TTC549 (cell line): ENCODE measurements around the gene PEX11B.

Experiments used
- FAIRE-seq: peaks from 2 replicates; lab custom pipeline; 2012; peaks lifted over from hg19 to GRCh38; lab: Jason Lieb, UNC

The PEX11B gene

DNA sequence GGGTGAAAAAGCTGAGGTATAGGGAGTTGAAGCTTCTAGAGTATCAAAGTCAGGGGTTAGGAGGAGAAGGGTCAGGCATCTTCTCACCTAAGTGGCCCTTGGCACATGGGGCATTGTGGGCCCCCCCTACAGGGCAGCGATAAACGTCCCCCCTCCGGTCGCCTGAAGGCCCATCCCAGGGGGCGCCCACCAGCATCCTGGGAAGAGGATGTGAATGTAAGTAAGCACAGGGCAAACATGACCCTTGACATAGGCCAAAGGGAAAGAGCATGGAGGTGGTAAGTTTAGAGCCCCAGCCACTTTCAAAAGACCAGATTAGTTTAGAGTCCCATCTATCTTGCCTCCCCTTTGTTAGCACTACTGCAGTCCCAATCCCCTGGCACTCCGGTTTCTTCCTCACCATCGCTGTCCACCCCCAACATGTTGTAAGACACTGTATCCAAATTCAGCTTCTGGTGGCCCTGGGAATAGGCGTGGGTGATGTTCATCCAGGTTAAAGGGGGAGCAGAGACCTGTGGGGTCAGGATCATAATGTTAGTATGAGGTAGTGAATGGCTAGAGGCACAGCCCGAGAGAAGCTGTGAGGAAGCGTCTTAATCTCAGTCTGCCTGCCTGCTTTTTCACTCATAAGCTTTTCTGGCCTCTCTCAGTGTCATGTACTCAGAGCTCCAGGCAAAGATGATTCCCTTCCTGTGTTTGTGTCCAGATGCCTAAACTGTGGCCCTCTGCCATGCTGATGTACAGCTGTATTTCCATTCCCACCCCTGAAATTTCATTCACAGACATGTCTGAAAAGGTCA lies 11.4 kb downstream of the PEX11B start:
- FAIRE-seq: no peak

DNA sequence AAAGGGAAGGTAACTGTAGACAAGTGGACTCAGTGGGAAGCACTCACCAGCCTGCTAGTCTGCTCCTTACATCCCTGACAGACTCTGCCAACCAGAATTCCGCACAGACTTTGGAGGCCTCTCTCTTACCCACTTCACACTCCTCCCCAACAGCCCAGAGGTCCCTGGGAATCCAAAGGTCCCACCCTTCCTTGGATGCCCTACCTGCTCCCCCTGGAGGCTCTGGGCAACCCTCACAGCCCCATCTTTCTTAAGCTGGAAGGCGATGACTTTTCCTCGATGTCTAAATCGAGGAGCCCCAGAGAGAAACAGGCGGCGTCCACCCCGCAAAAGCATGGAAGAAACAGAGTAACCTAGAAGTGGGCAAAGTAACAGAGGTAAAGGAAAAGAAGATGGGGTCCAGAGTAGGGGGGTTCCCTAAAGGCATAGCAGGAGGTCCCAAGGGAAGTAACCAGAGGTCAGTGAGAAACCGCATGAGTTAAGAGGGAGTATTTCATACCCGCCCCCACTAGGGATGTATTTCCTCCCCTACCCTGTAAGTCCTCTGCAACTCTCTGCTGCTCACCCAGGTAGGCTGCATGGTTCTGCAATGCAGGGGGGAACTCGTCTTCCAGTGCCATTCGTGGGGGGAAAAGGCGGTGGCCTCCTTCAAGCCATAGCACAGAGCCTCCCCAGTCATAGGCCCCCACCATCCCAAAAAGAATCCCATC lies 17.1 kb downstream of the PEX11B start:
- FAIRE-seq: no peak

DNA sequence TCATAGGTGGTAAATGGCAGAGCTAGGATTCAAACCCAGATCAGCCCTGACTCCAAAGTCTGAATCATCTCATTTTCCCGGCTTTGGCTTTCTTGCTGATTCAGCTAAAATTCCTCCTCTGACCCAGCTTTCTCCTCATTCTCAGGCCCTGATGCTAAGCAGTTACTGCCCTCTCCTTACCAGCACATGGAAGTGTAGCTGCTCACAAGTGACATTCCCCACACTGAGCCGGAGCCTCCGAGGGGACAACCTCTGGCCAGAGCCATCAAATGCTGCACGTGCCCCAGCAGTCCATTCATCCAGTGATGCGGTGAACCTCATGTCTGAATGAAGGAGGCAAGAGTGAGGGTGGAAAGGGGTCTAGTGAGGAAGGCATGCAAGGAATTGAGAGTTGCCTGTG lies 19.8 kb downstream of the PEX11B start:
- no peak for FAIRE-seq

DNA sequence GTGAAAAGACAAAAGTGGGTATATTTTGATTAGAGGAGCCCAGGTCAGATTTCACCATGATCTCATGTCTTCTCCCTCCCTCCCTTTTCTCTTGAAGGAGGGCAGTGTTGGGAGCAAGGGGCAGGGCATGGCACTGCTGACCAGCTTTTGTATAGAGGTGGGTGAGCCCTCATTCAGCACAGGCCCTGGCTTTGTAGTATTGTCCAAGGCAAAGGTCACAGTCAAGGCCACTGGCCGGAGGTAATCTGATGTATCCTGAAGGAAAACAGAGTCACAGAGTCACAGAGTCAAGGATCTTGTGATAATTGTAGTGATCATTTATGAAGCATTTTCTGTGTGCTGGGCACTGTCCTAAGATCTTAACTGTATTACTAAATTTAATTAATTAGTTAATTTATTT lies 20.5 kb downstream of the PEX11B start:
- FAIRE-seq: no peak

DNA sequence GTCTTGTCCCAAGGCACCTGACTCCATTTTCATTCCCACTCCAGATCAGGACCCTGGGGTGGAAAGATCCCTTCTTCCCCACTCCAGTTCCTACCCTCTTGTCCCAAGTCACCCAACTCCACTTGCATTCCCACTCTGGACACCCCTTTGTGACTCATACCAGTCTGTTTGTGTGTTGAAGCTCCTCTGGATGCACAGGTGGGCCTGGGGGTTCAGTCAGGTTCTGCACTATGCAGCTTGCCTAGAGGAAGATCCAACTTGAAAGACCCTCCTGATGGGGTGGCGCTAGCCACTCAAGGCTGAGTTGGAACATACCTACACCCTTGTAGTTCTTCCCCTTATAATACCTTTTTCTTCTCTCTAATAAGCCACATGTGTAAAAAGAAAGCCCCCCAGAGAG lies 23.0 kb downstream of the PEX11B start:
- FAIRE-seq: no peak

DNA sequence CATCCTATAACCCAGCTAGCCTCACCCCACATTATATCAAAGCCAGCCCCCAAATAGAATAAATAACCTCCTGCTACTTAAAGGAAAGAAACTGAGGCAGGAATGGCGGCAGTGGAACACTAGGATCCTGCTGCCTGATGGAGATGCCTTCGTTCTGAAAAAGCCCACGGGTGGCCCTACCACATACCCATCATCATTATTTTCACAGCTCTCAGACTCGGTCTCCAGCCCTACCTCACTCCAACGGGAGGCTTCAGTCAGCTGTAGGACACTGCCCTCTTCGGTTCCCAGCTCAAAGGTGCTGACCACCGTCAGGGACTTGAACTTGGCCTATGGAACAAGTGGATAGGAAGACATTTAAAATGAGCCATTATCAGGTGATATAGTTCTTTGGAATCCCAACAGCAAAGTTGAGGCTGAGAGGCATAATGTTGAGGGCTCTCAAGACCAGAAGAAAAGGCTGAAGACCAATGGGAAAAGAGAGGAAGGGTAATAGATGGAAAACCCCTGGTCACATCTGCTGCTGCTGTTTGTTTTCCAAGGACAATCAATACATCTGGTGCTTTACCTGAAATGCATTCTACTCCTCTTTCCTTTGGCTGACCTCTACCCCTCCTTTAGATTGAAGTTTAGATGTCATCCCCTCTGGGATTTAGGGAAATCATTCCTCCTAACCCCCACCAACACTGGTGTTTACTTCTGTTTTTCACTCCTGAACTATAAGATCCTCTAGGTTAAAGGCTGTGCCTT lies 25.0 kb downstream of the PEX11B start:
- FAIRE-seq: no peak

DNA sequence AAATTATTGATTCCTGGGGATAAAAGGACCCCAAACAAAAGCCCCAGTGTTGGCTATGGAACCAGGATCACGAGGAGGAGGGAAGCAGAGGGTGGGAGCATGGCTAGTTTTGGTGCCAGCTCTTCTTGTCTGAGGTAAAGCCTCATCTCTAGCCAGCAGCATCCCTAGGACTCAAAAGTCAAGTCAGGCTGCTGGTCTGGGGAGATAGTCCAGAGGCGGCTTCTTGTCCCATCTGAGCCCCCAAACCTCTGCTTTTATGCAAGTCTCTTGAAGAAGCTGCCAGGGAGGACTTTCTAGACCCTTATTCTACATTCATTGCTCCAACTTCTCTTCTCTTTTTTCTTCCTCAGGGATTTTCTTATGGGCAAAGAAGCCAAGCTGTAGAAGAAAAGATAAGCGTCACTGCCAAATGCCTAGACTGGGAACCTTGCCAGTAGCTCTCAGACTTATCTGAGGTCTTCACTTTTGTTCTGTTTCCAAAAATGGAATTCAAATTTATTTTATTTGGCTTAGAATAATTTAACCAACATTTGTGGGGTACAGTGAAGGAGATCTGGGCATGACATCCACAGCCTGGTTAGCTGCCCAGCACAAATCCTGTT lies 25.9 kb downstream of the PEX11B start:
- FAIRE-seq: no peak

DNA sequence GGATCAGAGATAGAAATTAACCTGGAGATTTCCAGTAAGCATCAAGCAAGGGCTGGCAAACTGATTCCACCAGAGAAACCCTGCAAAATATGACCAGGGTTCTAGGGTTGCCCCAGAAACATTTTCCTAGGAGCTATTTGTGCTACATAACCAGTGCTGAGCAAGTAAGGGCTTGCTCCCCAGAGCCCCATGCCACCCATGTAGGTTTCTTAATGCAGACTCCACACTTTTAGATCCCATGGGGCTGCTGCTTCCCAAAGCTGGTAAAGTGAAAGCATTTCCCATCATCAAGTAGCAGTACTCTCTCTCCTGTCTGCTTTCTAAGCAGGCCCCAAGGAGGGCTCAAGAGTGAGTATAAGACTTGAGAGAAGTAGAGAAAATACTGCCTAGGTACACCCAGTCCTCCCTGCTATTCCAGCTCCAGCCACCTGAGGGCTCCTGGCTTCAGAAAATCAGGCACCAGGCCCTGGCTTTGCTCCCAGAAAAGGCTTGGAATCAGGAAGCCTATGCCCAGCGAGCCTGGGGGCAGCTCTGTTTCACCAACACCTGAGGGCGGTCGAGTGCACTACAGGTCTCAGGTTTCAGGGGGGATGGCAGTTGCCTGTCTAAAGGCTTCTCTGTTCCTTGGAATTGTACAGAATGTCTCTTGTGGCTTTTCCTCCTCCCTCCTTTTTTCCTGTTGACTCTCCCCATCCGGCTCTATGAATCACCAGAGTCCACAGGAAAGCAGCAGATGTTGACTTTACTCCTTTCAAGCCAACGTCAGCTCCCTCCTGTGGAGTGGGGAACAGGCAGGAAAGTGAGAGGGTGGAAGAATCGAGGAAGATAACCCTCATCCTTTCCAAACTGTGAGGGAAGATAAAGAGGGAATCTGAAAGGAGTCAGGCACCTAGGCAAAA lies 26.7 kb downstream of the PEX11B start:
- FAIRE-seq: peak; percentile 94

DNA sequence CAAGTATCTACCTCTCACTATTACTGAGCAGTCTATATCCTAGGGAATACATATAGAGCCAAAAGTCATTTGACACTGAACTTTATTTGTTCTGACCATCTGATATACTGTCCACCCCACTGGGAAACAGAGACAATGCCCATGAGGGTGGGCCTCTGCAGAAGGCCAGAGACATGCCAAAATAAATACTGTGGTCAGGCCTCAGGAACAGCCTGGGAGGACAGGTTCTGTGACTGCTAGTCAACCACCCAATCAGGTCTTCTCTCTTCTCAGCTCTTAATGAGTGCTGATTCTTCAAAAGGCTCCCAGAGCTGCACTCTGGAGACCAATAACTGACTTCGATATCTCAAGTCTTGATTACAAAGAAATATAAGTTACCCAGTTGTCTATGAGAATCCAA lies 27.4 kb downstream of the PEX11B start:
- FAIRE-seq: no peak

DNA sequence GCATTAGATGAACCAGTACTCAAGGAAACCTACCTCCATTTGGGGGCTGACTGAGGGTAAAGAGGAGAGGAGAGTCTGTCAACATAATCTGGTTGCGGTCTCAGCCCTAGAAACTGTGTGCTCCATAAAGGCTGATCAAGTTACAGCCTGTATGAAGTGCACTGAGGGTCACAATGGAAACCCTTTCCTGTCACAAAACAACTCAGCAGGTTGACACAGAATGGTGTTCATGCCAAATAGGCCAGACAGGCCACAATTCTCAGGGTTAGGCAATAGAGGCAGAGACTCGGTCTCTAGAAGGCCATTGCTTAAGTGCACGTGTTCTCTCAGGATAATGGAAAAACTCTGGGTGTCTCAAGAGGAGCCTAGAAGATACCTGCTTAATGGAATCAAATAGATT lies 28.8 kb downstream of the PEX11B start:
- FAIRE-seq: no peak

DNA sequence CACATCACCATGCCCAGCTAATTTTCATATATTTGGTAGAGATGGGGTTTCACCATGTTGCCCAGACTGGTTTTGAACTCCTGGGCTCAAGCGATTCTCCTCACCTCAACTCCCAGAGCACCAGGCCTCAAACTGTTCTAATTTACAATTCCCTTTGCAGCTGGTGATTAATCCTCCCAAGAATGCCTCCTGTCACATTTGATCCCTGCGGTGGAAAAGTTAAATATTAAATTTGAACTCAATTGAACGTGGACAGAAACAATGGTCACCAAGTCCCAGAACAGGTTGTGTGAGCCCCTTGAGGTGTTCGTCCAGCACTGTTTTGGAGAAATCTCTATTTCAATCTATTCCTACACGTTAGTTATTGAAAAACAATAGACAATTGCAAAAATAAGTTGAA lies 30.9 kb downstream of the PEX11B start:
- no peak for FAIRE-seq

DNA sequence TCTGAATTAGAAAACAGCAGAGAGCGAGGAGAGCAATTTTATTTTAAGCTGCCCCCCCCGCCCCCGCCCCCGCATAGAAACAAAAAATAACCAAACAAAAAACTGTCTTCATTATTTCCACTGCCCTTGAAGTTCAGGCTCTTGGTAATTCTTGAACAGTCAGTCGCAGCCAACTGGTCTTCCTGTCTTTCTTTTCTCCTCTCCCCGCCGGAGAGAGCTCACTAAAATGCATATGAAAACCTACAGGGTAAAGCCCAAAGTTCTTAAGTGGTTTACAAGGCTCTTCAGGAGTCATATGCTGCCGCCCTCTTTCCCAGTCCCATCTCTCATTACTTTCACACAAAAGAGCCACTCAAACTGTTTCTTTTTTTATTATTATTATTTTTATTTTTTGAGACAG lies 31.7 kb downstream of the PEX11B start:
- FAIRE-seq: no peak

DNA sequence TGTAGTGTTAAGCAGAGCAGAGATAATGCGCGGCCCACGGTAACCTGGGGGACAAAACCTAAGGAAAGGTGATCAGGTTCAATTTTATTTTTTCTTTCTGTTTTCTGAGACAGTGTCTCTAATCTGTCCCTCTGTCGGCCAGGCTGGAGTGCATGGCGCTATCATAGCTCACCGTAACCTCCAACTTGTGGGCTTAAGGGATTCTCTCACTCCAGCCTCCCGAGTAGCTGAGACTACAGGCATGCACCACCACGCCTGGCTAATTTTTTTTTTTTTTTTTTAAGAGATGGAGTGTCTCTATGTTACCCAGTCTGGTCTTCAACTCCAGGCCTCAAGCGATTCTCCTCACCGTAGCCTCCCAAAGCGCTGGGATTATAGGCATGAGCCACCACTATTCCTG lies 32.1 kb downstream of the PEX11B start:
- FAIRE-seq: no peak

DNA sequence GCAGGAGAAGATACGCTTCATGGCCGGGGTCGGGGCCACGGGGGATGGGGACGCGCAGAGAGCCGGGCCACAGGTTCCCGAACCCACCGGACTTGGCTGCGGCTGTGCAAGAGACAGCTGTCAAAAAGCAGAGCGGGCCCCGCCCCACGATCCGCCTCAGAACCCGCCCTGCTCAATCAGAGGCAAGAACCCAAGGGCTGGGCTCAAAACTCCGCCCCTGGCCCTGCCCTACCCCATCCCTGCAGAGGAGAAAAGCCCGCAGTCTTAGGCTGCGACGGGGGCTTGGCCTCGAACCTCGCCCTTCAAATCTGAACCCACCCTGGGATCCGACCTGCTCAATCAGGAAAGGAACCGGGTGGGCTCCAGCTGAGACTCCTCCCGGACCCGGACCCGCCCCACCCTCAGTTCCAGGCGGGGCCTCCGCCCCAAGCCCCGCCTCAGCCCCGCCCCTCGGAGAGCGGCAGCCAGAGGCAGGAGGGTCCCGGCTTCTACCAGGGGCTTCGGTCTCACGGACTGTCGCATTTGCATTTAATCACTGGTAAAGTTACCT lies 32.7 kb downstream of the PEX11B start, which contains the start of gene ANKRD35:
Gene ANKRD35 (minus strand): TSS at position 129 of the 550 bp plus-strand sequence. CDS start 108 bp downstream, at position 21.
- no peak for FAIRE-seq

DNA sequence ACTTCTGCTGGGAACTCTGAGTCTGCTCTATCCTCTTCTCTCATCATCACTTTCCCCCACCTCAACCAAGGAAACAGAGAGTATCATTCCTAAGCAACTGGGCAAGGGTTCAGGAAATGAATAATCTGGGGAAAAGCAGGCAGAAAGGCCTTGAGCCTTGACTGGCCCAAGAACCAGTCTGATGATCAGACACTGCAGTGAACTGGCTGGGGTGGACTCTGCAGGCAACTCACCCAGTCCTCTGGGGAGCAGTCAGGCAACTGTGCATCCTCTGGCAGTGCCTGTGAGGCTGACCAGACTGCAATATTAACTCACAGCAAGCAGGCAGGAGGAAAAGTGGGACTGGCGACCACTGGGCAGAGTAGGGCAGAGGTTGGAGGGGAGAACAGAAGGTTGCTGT lies 33.8 kb downstream of the PEX11B start:
- FAIRE-seq: no peak

DNA sequence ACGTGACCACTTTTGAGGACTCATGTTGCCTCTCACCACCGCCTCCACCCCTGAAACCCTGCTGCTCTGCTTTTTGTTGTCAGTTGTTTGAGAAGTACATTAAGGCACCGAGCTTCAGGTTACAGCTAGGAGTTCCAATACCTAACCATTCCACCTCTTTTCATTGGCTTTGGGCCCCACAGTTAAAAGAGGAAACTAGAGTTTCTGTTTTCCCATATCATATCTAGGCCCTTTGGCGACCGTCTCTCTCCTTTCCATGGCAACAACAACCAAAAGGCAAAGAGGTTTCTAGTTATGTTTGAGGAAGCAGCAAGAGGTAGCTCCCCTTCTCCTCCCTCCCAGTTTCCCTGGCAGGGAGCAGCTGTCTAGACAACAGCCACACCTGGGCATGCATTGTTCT lies 38.7 kb downstream of the PEX11B start:
- FAIRE-seq: no peak

DNA sequence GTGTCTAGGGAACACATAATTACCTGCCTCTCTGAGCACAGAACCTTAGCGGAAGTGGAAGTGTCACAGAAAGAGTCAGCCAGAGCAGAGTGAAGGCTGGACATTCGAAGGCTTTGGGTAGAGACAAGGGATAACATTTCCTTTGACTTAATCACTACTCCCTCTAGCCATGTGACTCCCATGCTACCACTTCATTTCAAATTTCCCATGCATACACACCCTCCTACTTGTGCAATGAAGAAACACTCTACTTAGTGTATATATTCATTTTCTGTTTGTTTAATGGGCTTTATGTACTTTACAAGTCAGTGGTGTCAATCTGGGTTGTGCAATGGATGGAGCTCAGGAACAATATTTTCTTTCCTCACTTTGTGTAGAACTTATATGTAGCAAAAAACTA lies 39.8 kb downstream of the PEX11B start:
- FAIRE-seq: no peak

DNA sequence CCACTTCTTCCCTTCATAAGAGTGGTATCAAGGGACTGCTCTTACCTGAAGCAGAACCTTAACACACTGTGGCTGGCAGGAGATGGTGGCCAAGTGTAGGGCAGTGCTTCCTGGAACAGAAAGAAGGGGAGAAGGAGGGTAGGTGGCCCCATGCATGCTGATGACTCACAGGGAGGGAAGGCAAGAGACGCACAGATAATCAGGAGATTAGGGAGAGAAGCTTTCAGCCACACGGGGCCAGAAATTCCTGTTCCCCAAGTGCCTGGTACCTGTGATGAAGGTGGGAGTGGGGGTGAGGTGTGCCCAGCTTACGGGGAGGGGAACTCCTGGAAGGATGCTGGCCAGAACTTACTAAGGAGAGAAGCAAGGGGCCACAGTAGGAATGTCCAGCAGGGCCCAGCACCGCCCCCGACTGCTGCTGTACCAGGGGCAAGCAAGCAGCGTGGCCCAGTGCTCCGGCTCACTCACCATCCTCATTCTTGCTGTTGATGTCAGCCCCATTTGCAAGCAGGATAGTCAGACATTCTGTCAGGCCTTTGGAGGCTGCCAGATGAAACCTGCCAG lies 40.5 kb downstream of the PEX11B start:
- no peak for FAIRE-seq

DNA sequence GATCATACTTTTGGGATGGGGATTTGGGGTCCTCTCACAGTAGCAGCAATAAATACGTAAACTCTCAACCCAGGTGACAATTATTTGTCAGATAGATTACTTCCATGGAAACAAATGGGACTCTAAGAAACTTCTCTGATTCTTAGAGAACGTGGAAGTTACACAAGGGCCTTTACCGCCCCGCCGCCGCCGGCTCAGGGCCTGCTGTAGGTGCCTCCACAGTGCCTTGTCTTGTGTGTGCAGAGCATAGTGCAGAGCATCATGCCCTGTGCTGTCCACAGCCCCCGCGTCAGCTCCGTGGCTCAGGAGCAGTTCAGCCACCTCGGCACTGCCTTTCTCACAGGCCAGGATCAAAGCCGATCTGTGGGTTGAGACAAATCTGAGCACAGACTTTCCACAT lies 43.9 kb downstream of the PEX11B start:
- no peak for FAIRE-seq

DNA sequence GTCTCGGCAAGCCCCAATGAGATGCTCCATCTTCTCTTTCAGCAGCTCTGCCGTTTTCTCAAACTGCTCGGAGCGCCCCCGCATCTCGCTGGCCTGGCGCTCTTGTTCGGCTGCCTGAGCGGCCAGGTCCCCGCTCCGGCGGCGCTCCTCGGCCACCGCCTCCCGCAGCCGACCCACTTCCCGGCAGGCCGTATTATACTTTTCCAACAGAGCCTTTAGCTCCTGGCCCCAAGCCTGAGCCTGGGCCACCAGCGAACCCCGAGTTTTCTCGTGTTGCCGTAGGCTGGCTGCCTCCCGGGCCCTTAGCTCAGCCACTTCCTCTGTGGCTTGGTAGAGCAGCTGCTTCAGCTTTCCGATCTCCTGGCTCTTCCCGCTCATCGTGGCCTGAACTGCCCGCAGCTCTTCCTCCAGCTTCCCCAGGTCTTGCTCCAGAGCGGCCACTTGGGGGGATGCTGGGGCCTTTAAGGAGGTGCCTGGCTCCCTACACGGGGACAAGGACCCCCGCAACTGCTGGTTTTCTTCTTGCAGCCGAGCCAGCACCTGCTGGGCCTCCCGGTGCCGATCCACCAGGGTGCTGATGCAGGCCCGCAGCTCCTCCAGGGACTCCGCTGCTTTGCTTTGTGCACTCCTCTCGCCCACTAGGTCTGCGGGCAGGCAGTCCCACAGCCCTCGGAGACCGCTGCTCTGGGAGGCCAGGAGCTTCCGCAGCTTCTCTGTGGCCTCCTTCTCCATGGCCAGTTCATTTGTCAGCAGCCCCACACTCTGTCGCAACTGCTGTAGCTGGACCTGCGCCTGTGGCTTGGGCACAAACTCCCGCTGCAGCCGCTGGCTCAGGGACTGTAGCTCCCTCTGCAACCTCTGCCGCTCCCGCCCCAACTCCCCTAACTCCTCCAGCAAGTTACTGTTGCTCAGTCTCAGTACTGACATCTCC lies 46.3 kb downstream of the PEX11B start:
- no peak for FAIRE-seq
